Suprapubic skin (tissue), 3 donors: ENCODE results near the gene NUP155.

Experiments used
- CTCF ChIP-seq, 2 donors: fragments of 200-600 bp in 1 of 2; fragments of 450-650 bp in 1 of 2; sonication (generic) in 1 of 2; IDR thresholded peaks; one replicate each; pipeline ENCODE4 v1.5.1; 2016 to 2019; ENCODE audit warnings: antibody characterized with exemption in 2 of 2, mild to moderate bottlenecking in 1 of 2, moderate library complexity in 1 of 2
- POLR2A ChIP-seq, 2 donors: fragments of 450-650 bp; IDR thresholded peaks; one replicate each; pipeline ENCODE4 v1.6.1; 2017; ENCODE audit warnings: antibody characterized with exemption in 2 of 2, mild to moderate bottlenecking in 2 of 2, moderate library complexity in 2 of 2

GRCh38 chr5:37310360-37310759, 60.5 kb downstream of the NUP155 start:
- no peak for TF ChIP-seq CTCF (IDR thresholded peaks at IDR 0.05)
- TF ChIP-seq POLR2A (IDR thresholded peaks at IDR 0.05): no peak
